HG02981 (cell line): ENCODE measurements around the gene MFAP5.

Experiments
- ATAC-seq: cut with Tn5 transposase; IDR thresholded peaks from one replicate; pipeline ENCODE4 v1.9.1; 2021; ENCODE audit warnings: mild to moderate bottlenecking, moderate library complexity; ENCODE audit not compliant: unreplicated experiment

Gene MFAP5, protein sequence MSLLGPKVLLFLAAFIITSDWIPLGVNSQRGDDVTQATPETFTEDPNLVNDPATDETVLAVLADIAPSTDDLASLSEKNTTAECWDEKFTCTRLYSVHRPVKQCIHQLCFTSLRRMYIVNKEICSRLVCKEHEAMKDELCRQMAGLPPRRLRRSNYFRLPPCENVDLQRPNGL

GRCh38 chr12:8662593-8662992 lies at the start of gene MFAP5:
Gene MFAP5, minus strand, starts transcription at chr12:8662826. Its CDS starts 722 bp downstream, at chr12:8662104.
- ATAC-seq: no peak

DNA sequence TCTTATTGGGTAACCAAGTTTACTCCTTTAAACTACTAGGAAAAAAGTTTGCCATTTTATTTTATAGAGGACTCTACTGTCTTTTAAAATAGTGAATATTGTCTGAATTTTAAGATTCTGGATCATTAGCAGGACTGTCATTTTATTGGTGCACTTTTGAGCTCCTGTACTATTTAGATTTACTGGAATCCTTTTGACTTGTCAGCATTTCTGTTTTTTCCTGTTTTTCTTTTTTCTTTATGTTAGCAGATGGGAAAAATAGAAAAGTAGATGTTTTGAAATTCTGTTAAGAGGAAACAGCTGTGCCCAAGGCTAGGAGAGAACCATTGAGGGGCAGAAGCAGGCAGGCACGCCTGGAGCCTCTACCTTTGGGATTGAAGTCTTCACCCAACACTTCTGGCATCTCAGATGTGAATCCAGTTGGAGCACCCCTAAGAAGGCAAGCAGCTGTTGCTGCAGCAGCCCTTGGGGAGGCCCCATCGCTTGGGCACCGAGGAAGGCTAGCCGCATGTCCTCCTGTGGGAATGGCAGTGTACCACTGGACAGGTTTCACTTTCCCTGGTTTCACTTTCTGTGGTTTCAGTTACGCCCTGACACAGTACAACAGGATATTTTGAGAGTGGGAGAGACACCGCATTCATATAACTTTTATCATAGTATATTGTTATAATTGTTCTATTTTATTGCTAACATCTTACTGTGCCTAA lies 46.7 kb upstream of the MFAP5 start:
- ATAC-seq: no peak

GRCh38 chr12:8702159-8702558 lies 39.5 kb upstream of the MFAP5 start:
- ATAC-seq: no peak

DNA sequence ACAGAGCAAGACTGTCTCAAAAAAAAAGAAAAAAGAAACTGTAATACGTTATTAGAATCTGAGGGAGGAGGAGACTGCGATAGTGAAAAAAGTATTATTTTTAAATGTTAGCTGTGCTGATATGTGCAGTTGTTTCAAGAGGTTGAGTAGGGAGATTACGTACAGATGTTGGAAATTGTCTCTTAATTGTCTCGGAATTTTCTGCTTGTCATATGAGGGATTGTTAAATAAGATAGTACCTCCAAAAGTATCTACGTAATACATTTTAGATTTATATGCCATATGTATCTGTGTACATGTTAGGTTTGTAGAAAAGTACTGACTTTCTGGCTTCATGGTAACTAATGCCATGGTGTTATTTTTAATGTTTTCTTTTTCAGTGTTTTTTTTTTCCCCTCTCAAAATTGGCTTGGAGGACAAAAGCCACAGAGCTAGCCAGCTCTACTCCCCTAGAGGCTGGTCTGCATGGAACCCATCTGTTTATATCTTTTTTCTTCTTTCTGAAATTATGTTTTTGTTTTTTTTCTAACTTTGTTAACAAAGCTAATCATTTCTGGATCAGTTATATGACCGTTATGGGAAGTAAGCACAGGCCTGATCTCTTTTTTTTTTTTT lies 38.5 kb upstream of the MFAP5 start:
- no peak for ATAC-seq

- ATAC-seq: no peak
These were observed 37.1 kb upstream of the MFAP5 start for GRCh38 chr12:8699714-8700113.

DNA sequence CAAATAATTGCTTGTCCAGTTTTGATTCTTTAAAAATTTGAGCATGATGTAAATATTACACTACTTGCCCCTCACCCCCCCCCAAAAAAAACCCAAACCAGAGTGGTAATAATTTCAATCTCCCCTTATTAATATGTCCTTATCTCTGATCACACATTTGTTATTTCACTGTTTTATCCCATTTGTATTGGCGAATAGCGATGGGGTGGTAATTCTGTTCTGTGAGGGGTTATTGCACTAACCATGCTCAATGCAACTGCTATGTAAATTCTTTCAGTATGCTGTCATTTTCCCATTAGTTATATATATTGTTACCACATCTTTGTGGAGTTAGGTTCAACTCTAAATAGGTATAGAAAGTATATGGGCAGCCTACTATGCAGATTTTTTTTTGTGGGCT lies 36.3 kb upstream of the MFAP5 start:
- no peak for ATAC-seq

- ATAC-seq: peak; percentile 40
These were observed 35.7 kb upstream of the MFAP5 start for GRCh38 chr12:8698132-8698851.

- ATAC-seq: peak; percentile 66
These were observed 35.0 kb upstream of the MFAP5 start, which contains the start of gene RIMKLB for GRCh38 chr12:8697476-8698131. Gene RIMKLB, plus strand, starts transcription at chr12:8697991. Its CDS starts 15,876 bp downstream, at chr12:8713867.

- ATAC-seq: peak; percentile 13
These were observed 34.5 kb upstream of the MFAP5 start for GRCh38 chr12:8697120-8697475.

GRCh38 chr12:8696442-8697090 lies 33.9 kb upstream of the MFAP5 start:
- no peak for ATAC-seq

DNA sequence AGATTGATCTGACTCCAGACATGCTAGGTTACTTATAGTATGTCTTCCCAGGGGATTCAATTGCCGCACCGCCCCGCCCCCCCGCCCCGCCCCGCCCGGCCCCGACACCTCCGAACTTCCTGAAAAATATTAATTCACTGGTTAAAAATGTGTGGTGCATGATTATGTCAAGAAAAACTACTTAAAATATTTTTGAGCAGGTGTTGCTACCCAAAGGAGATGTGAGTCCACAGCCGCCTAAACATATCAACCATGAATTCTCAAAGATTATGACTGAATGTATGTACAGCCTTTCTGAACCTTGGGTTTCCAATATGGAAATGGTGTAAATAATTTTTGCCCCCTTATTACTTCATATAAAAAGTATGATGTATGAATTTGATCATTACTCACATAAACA lies 32.5 kb upstream of the MFAP5 start:
- ATAC-seq: no peak

GRCh38 chr12:8692573-8692972 lies 29.9 kb upstream of the MFAP5 start:
- no peak for ATAC-seq

- ATAC-seq: no peak
These were observed 27.1 kb upstream of the MFAP5 start for GRCh38 chr12:8689681-8690080.

GRCh38 chr12:8687846-8688601 lies 25.4 kb upstream of the MFAP5 start:
- ATAC-seq: no peak

- no peak for ATAC-seq
These were observed 22.4 kb upstream of the MFAP5 start for GRCh38 chr12:8685051-8685450.

- ATAC-seq: no peak
These were observed 18.7 kb upstream of the MFAP5 start for GRCh38 chr12:8681129-8681884.

DNA sequence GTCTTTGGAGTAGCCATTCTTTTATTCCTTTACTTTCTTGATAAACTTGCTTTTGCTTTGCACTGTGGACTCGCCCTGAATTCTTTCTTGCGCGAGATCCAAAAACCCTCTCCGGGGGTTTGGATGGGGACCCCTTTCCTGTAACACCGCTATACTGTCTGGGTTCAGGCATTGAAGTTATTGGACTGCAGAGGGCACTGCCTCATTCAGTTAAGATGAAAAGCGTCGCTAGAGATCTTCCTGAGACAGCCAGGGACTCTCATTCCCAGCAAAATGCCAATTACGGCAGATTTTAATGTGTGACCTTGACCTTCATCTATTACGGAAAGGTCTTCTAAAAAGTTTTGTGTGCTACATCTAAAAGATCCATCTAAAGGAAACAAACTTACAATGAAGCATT lies 17.9 kb upstream of the MFAP5 start:
- ATAC-seq: no peak

GRCh38 chr12:8678661-8679111 lies 16.1 kb upstream of the MFAP5 start:
- no peak for ATAC-seq

DNA sequence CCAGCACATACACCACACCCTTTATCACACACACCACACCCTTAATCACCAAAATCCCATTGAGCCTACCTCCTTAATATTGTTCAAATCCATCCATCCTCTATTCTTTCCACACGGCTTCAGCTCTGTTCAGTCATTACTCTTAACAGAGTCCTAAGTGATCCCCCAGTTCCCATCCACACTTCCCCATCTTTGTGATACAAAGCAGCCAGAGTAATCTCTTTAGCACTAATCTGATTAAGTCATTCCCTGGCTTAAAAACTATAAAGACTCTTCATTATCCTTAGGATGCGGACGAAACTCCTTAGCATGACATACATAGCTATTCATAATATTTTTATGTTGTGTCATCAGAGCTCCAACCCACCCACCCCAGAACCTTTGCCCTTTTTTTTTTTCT lies 14.7 kb upstream of the MFAP5 start:
- no peak for ATAC-seq
